T-helper 9 cell (primary cell): Measurements from ENCODE around the gene ESRP2.

Experiments
- DNase-seq: peaks from one replicate; pipeline ENCODE4 v3.0.0-alpha.2; 2020

The ESRP2 gene

GRCh38 chr16:68236826-68237242 is 907 bp upstream of the ESRP2 start:
- DNase-seq, result no peak

GRCh38 chr16:68236137-68236825 is 354 bp upstream of the ESRP2 start:
- peak; percentile 42 for DNase-seq

GRCh38 chr16:68235108-68235886 is 630 bp downstream of the ESRP2 start:
- peak; percentile 12 for DNase-seq

- no peak for DNase-seq
These were observed 1.5 kb downstream of the ESRP2 start for GRCh38 chr16:68234188-68235107.

- DNase-seq, result no peak
These were observed 2.1 kb downstream of the ESRP2 start for GRCh38 chr16:68233835-68234187.

- no peak for DNase-seq
These were observed 2.7 kb downstream of the ESRP2 start for GRCh38 chr16:68233085-68233834.

GRCh38 chr16:68232335-68232734 is 3.6 kb downstream of the ESRP2 start:
- no peak for DNase-seq

- DNase-seq, result no peak
These were observed 4.4 kb downstream of the ESRP2 start for GRCh38 chr16:68231384-68232136.

- DNase-seq, result no peak
These were observed 5.0 kb downstream of the ESRP2 start for GRCh38 chr16:68230956-68231355.

- DNase-seq, result no peak
These were observed 5.8 kb downstream of the ESRP2 start for GRCh38 chr16:68230176-68230571.

- peak; percentile 22 for DNase-seq
These were observed 6.3 kb downstream of the ESRP2 start for GRCh38 chr16:68229431-68230175.

- DNase-seq, result no peak
These were observed 7.3 kb downstream of the ESRP2 start for GRCh38 chr16:68228652-68229051.

GRCh38 chr16:68227850-68228553 is 7.9 kb downstream of the ESRP2 start:
- no peak for DNase-seq

GRCh38 chr16:68227183-68227793 is 8.6 kb downstream of the ESRP2 start:
- DNase-seq, result no peak

GRCh38 chr16:68226116-68226515 is 9.8 kb downstream of the ESRP2 start:
- no peak for DNase-seq

- DNase-seq, result no peak
These were observed 12.9 kb downstream of the ESRP2 start for GRCh38 chr16:68223072-68223471.

GRCh38 chr16:68219725-68220351 is 16.1 kb downstream of the ESRP2 start:
- no peak for DNase-seq

GRCh38 chr16:68217506-68217905 is 18.4 kb downstream of the ESRP2 start:
- no peak for DNase-seq

- DNase-seq, result no peak
These were observed 19.7 kb downstream of the ESRP2 start for GRCh38 chr16:68216240-68216639.
